Upper lobe of left lung (tissue), 6 donors: Measurements from ENCODE around the gene CMIP. TPM values are rescaled to one million over a fixed set of nuclear protein-coding genes. Genes with fewer than 3 reads are reported as not detected.

ENCODE experiments used
- ATAC-seq, 2 donors: fragments of 200-7000 bp; cut with Tn5 transposase; one replicate each; pipeline ENCODE4 v1.9.1; 2022; ENCODE audit warnings: mild to moderate bottlenecking in 2 of 2, moderate library complexity in 2 of 2; ENCODE audit not compliant: low FRiP score in 2 of 2
- DNase-seq, 2 donors: peaks; one replicate each; pipeline ENCODE4 v3.0.0-alpha.2; 2019 to 2020
- H3K27ac ChIP-seq, 4 donors: fragments of 200-600 bp; sonication (generic); one replicate each; pipeline ENCODE4 v1.5.1; 2016 to 2019
- H3K27me3 ChIP-seq, 4 donors: fragments of 200-600 bp; sonication (generic); one replicate each; pipeline ENCODE4 v1.5.1; 2017 to 2019
- H3K36me3 ChIP-seq, 4 donors: fragments of 200-600 bp; sonication (generic); one replicate each; pipeline ENCODE4 v1.5.1; 2016 to 2019
- H3K4me1 ChIP-seq, 4 donors: fragments of 200-600 bp; sonication (generic); one replicate each; pipeline ENCODE4 v1.5.1; 2018 to 2019
- H3K4me3 ChIP-seq, 4 donors: fragments of 200-600 bp; sonication (generic); one replicate each; pipeline ENCODE4 v1.5.1; 2017 to 2019; ENCODE audit warnings: mild to moderate bottlenecking in 2 of 4, moderate library complexity in 1 of 4
- H3K9me3 ChIP-seq, 4 donors: fragments of 200-600 bp; sonication (generic); one replicate each; pipeline ENCODE4 v1.5.1; 2018 to 2019
- CTCF ChIP-seq, 6 experiments: fragments of 450-650 bp in 4 of 6; fragments of 200-600 bp in 2 of 6; sonication (generic) in 2 of 6; IDR thresholded peaks; one replicate each; pipeline ENCODE4 v1.5.1; 2016 to 2019; ENCODE audit warnings: antibody characterized with exemption in 6 of 6
- EP300 ChIP-seq, 4 donors: sonication (generic); formaldehyde crosslinking; IDR thresholded peaks; one replicate each; pipeline ENCODE4 v1.5.1; 2017; ENCODE audit warnings: antibody characterized with exemption in 4 of 4, control low read depth in 2 of 4
- POLR2A ChIP-seq, 4 donors: fragments of 450-650 bp; IDR thresholded peaks; one replicate each; pipeline ENCODE4 v1.5.1; 2016 to 2017; ENCODE audit warnings: antibody characterized with exemption in 4 of 4, mild to moderate bottlenecking in 2 of 4
- POLR2AphosphoS5 ChIP-seq, 2 donors: sonication (generic); formaldehyde crosslinking; IDR thresholded peaks; one replicate each; pipeline ENCODE4 v1.5.1; 2017; ENCODE audit warnings: antibody characterized with exemption in 2 of 2
- WGBS, 2 donors: methylation state at CpG; one replicate each; pipeline ENCODE4 v1.1.5; 2017 to 2018; 5-methylcytosine and 5-hydroxymethylcytosine counted together
- total RNA-seq, 6 donors: library from RNA; depleted of rRNA in 4 of 6; stranded (reverse); fragments of >200 nt in 4 of 6; gene quantifications; one replicate each; pipeline versions ENCODE4 v1.1.0 to v1.2.1, GENCODE V29; 2016 to 2021
- donor health status: DM: no; HTN: no; CAD: no; lungs with moderate emphysema.
- donor health status: DM: no; HTN: yes; CAD: no; lungs with severe emphysema.

Gene CMIP
- total RNA-seq, 6 donors from 2014 or later: 48.3 to 109 (median 67.6) TPM

GRCh38 chr16:81449241-81449640, 4.6 kb downstream of the CMIP start:
- DNase-seq (no peak), ATAC-seq (no peak)
- H3K27ac ChIP-seq: peak overlapping the region in 3 of 4 donors; percentile 86 to 97 (median 92)
- no peak for TF ChIP-seq POLR2A (IDR thresholded peaks at IDR 0.05)
- TF ChIP-seq CTCF (IDR thresholded peaks at IDR 0.05): no peak
- TF ChIP-seq POLR2AphosphoS5 (IDR thresholded peaks at IDR 0.05): no peak
- no peak for TF ChIP-seq EP300 (IDR thresholded peaks at IDR 0.05)
- H3K4me1 ChIP-seq: peaks cover 51 to 75% (median 59%) of the 10 kb centered on the region in 4 donors
- H3K36me3 ChIP-seq: no peaks in the 10 kb centered on the region
- no peaks in the 10 kb centered on the region for H3K9me3 ChIP-seq
- WGBS, 2 donors: 94% methylated on average over 2 of the region's 2 CpGs
- no peaks in the 10 kb centered on the region for H3K27me3 ChIP-seq
- H3K4me3 ChIP-seq: no peak overlapping the region

GRCh38 chr16:81449899-81450608, 5.4 kb downstream of the CMIP start:
- no peak overlapping the region for H3K4me3 ChIP-seq
- no peaks in the 10 kb centered on the region for H3K9me3 ChIP-seq
- 93 to 100% methylated on average over 3 to 7 of the region's 7 CpGs for WGBS, 2 donors
- H3K4me1 ChIP-seq: peaks cover 51 to 82% (median 59%) of the 10 kb centered on the region in 4 donors
- no peaks in the 10 kb centered on the region for H3K36me3 ChIP-seq
- H3K27ac ChIP-seq: peak overlapping the region in 2 of 4 donors; percentile 0 to 1
- H3K27me3 ChIP-seq: no peaks in the 10 kb centered on the region
- DNase-seq (no peak), ATAC-seq (no peak)
- TF ChIP-seq POLR2AphosphoS5 (IDR thresholded peaks at IDR 0.05): no peak
- no peak for TF ChIP-seq CTCF (IDR thresholded peaks at IDR 0.05)
- no peak for TF ChIP-seq POLR2A (IDR thresholded peaks at IDR 0.05)
- TF ChIP-seq EP300 (IDR thresholded peaks at IDR 0.05): no peak

GRCh38 chr16:81450783-81451491, 6.3 kb downstream of the CMIP start:
- WGBS, 2 donors: 90 to 91% methylated on average over 12 of the region's 12 CpGs
- Histone ChIP-seq H3K9me3 (no peaks in the 10 kb centered on the region), H3K27ac (peak overlapping the region in 1 of 4 donors; percentile 45), H3K27me3 (no peaks in the 10 kb centered on the region), H3K36me3 (no peaks in the 10 kb centered on the region), H3K4me1 (peaks cover 51 to 88% (median 61%) of the 10 kb centered on the region in 4 donors), H3K4me3 (no peak overlapping the region)
- no peak for DNase-seq
- TF ChIP-seq POLR2A (IDR thresholded peaks at IDR 0.05) (no peak), EP300 (IDR thresholded peaks at IDR 0.05) (no peak), CTCF (IDR thresholded peaks at IDR 0.05) (no peak), POLR2AphosphoS5 (IDR thresholded peaks at IDR 0.05) (no peak)
- ATAC-seq: no peak

- Histone ChIP-seq H3K27me3 (no peaks in the 10 kb centered on the region), H3K9me3 (no peaks in the 10 kb centered on the region), H3K27ac (peak overlapping the region; percentile 28 to 73 (median 56)), H3K36me3 (peaks cover 0 to 7% (median 3%) of the 10 kb centered on the region in 4 donors), H3K4me3 (no peak overlapping the region), H3K4me1 (peaks cover 42 to 84% (median 60%) of the 10 kb centered on the region in 4 donors)
- peak; percentile 21 to 64 for TF ChIP-seq POLR2AphosphoS5 (IDR thresholded peaks at IDR 0.05)
- no peak for TF ChIP-seq CTCF (IDR thresholded peaks at IDR 0.05)
- WGBS, 2 donors: 55 to 60% methylated on average over 20 of the region's 20 CpGs
- ATAC-seq: peak in 1 of 2 donors; percentile 60
- peak in 1 of 2 donors; percentile 63 for DNase-seq
Observed at GRCh38 chr16:81451753-81452680, 7.4 kb downstream of the CMIP start.
